Measurements from ENCODE around the gene RELL2.

The RELL2 gene

DNA sequence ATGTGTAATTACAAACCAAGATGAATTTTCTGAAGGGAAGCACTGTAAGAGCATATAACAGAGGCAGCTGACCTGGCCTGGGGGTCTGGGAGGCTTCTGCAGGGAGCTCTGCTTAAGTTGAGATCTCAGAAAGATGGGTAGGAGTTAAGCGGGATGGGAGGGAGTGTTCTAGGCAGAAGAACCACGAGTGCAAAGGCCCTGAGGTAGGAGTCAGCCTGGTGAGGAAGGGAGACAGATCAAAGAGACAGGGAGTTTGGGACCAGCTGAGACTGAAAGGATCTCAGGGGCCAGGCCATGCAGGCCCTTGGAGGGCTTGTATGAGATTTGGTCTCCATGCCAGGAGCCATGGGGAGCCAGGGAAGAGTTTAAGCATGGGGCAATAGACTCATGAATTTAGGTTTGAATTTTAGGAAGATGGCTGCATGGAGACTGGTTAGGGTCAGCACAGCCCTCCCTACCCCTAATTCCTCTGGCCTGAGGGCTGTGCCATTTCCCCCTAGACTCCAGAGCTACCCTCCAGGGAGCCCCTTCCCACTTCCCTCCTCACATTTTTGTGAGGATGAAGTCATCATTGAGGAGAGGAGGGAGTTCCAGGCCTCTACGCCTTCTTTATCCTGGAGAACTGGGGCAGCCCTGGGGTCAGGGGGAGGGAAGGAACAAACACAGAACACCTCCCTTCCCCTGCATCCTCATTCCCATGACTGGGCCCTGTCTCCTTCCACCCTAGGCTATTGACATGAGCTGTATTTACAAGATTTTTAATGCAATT, 50.0 kb downstream of the RELL2 start:
- H3K4me3 ChIP-seq (ENCODE audit: low read length) = no peak overlapping the region
- H3K36me3 ChIP-seq (ENCODE audit: control insufficient read depth, low read length) = no peaks in the 10 kb centered on the region
- no peaks in the 10 kb centered on the region for H3K79me2 ChIP-seq (ENCODE audit: control insufficient read depth, low read length)
- no peaks in the 10 kb centered on the region for H3K9me3 ChIP-seq (ENCODE audit: control insufficient read depth, insufficient read depth, low read length)
- H3K4me1 ChIP-seq (ENCODE audit: control insufficient read depth, low read length) = peaks cover 16% of the 10 kb centered on the region
- H3F3A ChIP-seq (ENCODE audit: control insufficient read depth, insufficient read depth) = no peaks in the 10 kb centered on the region
- H3K9me2 ChIP-seq (replicated peaks; ENCODE audit: control insufficient read depth, low read length) = no peaks in the 10 kb centered on the region
- TF ChIP-seq EZH2phosphoT487 (IDR thresholded peaks at IDR 0.05; ENCODE audit: borderline replicate concordance, low read length) = no peak
- TF ChIP-seq, protein P1, sequence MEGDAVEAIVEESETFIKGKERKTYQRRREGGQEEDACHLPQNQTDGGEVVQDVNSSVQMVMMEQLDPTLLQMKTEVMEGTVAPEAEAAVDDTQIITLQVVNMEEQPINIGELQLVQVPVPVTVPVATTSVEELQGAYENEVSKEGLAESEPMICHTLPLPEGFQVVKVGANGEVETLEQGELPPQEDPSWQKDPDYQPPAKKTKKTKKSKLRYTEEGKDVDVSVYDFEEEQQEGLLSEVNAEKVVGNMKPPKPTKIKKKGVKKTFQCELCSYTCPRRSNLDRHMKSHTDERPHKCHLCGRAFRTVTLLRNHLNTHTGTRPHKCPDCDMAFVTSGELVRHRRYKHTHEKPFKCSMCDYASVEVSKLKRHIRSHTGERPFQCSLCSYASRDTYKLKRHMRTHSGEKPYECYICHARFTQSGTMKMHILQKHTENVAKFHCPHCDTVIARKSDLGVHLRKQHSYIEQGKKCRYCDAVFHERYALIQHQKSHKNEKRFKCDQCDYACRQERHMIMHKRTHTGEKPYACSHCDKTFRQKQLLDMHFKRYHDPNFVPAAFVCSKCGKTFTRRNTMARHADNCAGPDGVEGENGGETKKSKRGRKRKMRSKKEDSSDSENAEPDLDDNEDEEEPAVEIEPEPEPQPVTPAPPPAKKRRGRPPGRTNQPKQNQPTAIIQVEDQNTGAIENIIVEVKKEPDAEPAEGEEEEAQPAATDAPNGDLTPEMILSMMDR (IDR thresholded peaks at IDR 0.05; ENCODE audit: low read depth, low read length, poor library complexity, severe bottlenecking) = no peak
- peaks cover 47% of the 10 kb centered on the region for H3K27me3 ChIP-seq (ENCODE audit: control insufficient read depth, low read length)
- H3K4me2 ChIP-seq (ENCODE audit: low read length) = no peak overlapping the region
- no peaks in the 10 kb centered on the region for H4K20me1 ChIP-seq (ENCODE audit: control insufficient read depth, insufficient read depth, low read depth, low read length)
- no peak overlapping the region for H3K27ac ChIP-seq (ENCODE audit: low read depth, low read length)

Measured in DOHH2 (cell line).